Activated CD4-positive, alpha-beta T cell treated with anti-CD3 and anti-CD28 coated beads, Interleukin-2, amount 10 ng/mL, durations not matched to agents 7 days and 5 days (primary cell): ENCODE measurements around the gene LGALS9. TPM values are rescaled to one million over a fixed set of nuclear protein-coding genes. Genes with fewer than 3 reads are reported as not detected.
"Not testable (repeated sequence)": the region's sequence is repeated elsewhere in the genome, so short reads cannot be mapped to it uniquely, and the experiment has no call there.

Experiments used
- CTCF ChIA-PET: fragments of 350-600 bp; sonication (Branson Sonifier 250); formaldehyde crosslinking; loops from one replicate; lab custom pipeline; 2021; ENCODE audit warnings: antibody characterized with exemption; lab: Charles Lee
- POLR2A ChIA-PET: fragments of 350-600 bp; sonication (Branson Sonifier 250); formaldehyde crosslinking; loops from one replicate; lab custom pipeline; 2021; ENCODE audit warnings: antibody characterized with exemption; lab: Charles Lee
- DNase-seq: peaks from one replicate; pipeline ENCODE4 v3.0.0-alpha.2; 2020
- H3K27ac Mint-ChIP-seq: one replicate; pipeline ENCODE4 v1.8.0; 2021; ENCODE audit warnings: mild to moderate bottlenecking, moderate library complexity, mixed read lengths
- H3K27me3 Mint-ChIP-seq: one replicate; pipeline ENCODE4 v1.8.0; 2021; ENCODE audit warnings: mixed read lengths
- H3K36me3 Mint-ChIP-seq: one replicate; pipeline ENCODE4 v1.8.0; 2021; ENCODE audit warnings: low read depth, mixed read lengths
- H3K4me1 Mint-ChIP-seq: one replicate; pipeline ENCODE4 v1.8.0; 2021; ENCODE audit warnings: mixed read lengths
- H3K4me3 Mint-ChIP-seq: one replicate; pipeline ENCODE4 v1.8.0; 2021; ENCODE audit warnings: mild to moderate bottlenecking, moderate library complexity, mixed read lengths
- H3K9me3 Mint-ChIP-seq: one replicate; pipeline ENCODE4 v1.8.0; 2021; ENCODE audit warnings: mixed read lengths
- total RNA-seq, 2 experiments: library from RNA; stranded (reverse); gene quantifications; one replicate each; pipeline ENCODE4 v1.2.3, GENCODE V29; 2021

Gene LGALS9
- total RNA-seq, 2 experiments from 2014 or later, result 223 to 233 TPM

DNA sequence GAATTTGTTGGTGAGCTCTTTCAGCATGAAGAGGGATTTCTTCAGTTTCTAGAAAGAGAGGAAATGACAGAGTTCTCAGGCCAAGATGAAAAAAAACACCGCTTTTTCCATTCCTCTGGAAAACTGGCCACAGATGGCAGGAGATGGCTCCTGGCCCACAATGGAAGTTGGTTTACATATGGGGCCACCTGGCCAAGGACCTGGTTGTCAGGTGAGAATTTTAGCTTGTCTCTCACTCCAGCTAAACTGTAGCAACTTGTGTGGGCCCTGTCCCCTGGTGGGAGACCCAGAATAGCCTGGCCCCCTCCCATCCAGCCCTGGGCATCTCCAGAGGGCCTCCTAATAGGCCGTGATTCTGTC lies 33.6 kb downstream of the LGALS9 start:
- Mint-ChIP-seq H3K27me3 (no peaks in the 10 kb centered on the region), H3K36me3 (no peaks in the 10 kb centered on the region), H3K4me3 (no peak overlapping the region), H3K27ac (no peak overlapping the region), H3K4me1 (no peaks in the 10 kb centered on the region), H3K9me3 (no peaks in the 10 kb centered on the region)
- DNase-seq, result no peak
- POLR2A ChIA-PET, result no interaction called here
- CTCF ChIA-PET, result interaction anchor here (1.5 kb wide), 1 partner anchor 15 kb away, joined by 3 read pairs; no protein-coding TSS in a partner anchor

- CTCF ChIA-PET, result no interaction called here
- no peaks in the 10 kb centered on the region for H3K9me3 Mint-ChIP-seq
These were observed 34.6 kb downstream of the LGALS9 start for GRCh38 chr17:27665549-27665948.

DNA sequence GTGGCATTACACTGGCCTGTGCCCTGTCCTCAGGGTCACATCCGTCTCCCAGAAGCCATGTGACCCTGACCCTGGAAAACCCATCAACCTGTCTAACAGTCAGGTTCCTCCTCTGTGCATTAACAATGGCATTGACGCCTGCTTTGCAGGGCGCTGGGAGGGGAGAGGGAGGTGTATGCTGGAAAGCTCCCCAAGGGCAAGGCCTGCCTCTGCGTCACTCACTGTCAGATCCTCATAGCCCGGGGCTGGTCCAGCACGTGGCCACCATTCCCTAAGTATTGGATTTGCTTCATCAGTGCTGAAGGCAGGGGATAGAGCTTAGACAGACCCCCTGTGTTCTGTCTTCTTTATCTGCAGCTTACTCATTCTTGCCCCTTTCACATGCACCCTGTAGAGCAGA lies 35.3 kb downstream of the LGALS9 start:
- H3K4me1 Mint-ChIP-seq, POLR2A ChIA-PET, H3K9me3 Mint-ChIP-seq, CTCF ChIA-PET, H3K4me3 Mint-ChIP-seq, H3K27me3 Mint-ChIP-seq, H3K27ac Mint-ChIP-seq, DNase-seq, H3K36me3 Mint-ChIP-seq: not testable (repeated sequence)

More at GRCh38 chr17:27665549-27665948, 34.6 kb downstream of the LGALS9 start:
- no peak for DNase-seq
- H3K4me1 Mint-ChIP-seq, result no peaks in the 10 kb centered on the region
- POLR2A ChIA-PET, result no interaction called here
- no peaks in the 10 kb centered on the region for H3K36me3 Mint-ChIP-seq
- H3K4me3 Mint-ChIP-seq, result no peak overlapping the region
- H3K27ac Mint-ChIP-seq, result no peak overlapping the region
- no peaks in the 10 kb centered on the region for H3K27me3 Mint-ChIP-seq

GRCh38 chr17:27666831-27667560 lies 36.0 kb downstream of the LGALS9 start:
- no peak for DNase-seq
- Mint-ChIP-seq H3K27ac (no peak overlapping the region), H3K9me3 (no peaks in the 10 kb centered on the region), H3K36me3 (no peaks in the 10 kb centered on the region), H3K4me1 (no peaks in the 10 kb centered on the region), H3K4me3 (no peak overlapping the region), H3K27me3 (no peaks in the 10 kb centered on the region)
- ChIA-PET POLR2A (no interaction called here), CTCF (no interaction called here)

GRCh38 chr17:27667656-27668487 lies 36.9 kb downstream of the LGALS9 start:
- Mint-ChIP-seq H3K9me3 (no peaks in the 10 kb centered on the region), H3K27ac (no peak overlapping the region), H3K27me3 (no peaks in the 10 kb centered on the region), H3K4me3 (no peak overlapping the region), H3K36me3 (no peaks in the 10 kb centered on the region), H3K4me1 (no peaks in the 10 kb centered on the region)
- ChIA-PET POLR2A (no interaction called here), CTCF (no interaction called here)
- DNase-seq, result no peak

DNA sequence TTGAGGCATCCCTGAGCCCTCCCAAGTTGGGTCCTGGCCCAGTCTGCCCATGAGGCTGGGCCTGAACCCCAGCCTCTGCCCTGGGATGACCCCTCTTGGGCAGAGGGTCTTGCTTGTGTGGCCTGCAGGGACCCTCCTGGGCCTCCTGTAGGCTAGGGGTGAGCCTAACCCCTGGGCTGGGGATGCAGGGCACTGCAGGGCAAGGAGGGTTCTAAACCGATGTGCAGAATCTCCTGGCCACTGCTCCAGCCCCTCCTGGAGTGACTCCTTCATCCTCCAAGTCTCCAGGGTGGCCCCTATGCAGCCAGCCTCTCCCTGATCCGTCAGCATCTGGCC lies 37.5 kb downstream of the LGALS9 start:
- ChIA-PET POLR2A (no interaction called here), CTCF (no interaction called here)
- no peak for DNase-seq
- Mint-ChIP-seq H3K4me3 (no peak overlapping the region), H3K36me3 (no peaks in the 10 kb centered on the region), H3K9me3 (no peaks in the 10 kb centered on the region), H3K27me3 (no peaks in the 10 kb centered on the region), H3K27ac (no peak overlapping the region), H3K4me1 (no peaks in the 10 kb centered on the region)

- CTCF ChIA-PET, result no interaction called here
- no peak overlapping the region for H3K4me3 Mint-ChIP-seq
- H3K9me3 Mint-ChIP-seq, result no peaks in the 10 kb centered on the region
- H3K36me3 Mint-ChIP-seq, result no peaks in the 10 kb centered on the region
- H3K27me3 Mint-ChIP-seq, result no peaks in the 10 kb centered on the region
- H3K4me1 Mint-ChIP-seq, result no peaks in the 10 kb centered on the region
- POLR2A ChIA-PET, result no interaction called here
- H3K27ac Mint-ChIP-seq, result no peak overlapping the region
- DNase-seq, result no peak
These were observed 38.1 kb downstream of the LGALS9 start for GRCh38 chr17:27669136-27669535.

- Mint-ChIP-seq H3K4me1 (no peaks in the 10 kb centered on the region), H3K9me3 (no peaks in the 10 kb centered on the region), H3K27me3 (no peaks in the 10 kb centered on the region), H3K4me3 (no peak overlapping the region), H3K27ac (no peak overlapping the region), H3K36me3 (no peaks in the 10 kb centered on the region)
- POLR2A ChIA-PET, result no interaction called here
- CTCF ChIA-PET, result no interaction called here
- no peak for DNase-seq
These were observed 38.9 kb downstream of the LGALS9 start for GRCh38 chr17:27669850-27670249.

GRCh38 chr17:27670791-27671590 lies 40.0 kb downstream of the LGALS9 start:
- no peak for DNase-seq
- Mint-ChIP-seq H3K36me3 (no peaks in the 10 kb centered on the region), H3K27me3 (no peaks in the 10 kb centered on the region), H3K4me3 (no peak overlapping the region), H3K27ac (no peak overlapping the region), H3K4me1 (no peaks in the 10 kb centered on the region), H3K9me3 (no peaks in the 10 kb centered on the region)
- CTCF ChIA-PET, result no interaction called here
- POLR2A ChIA-PET, result no interaction called here

DNA sequence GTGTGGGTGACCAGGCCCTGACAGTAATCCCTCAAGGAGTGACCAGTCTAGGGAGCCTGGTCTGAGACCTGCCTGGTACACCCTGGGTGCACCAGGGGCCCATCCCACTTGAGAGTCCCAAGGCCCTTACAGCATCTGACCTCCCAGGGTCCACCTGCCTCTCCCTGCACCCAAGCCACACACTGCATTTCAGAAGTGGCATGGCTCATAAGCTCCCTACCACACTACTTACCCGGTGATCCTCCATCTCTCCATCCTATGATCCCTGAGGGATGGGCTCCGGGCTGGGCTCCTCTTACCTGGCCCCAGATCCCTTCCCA lies 40.6 kb downstream of the LGALS9 start:
- no peak overlapping the region for H3K4me3 Mint-ChIP-seq
- no peak overlapping the region for H3K27ac Mint-ChIP-seq
- DNase-seq, result no peak
- H3K9me3 Mint-ChIP-seq, result no peaks in the 10 kb centered on the region
- ChIA-PET CTCF (no interaction called here), POLR2A (no interaction called here)
- H3K27me3 Mint-ChIP-seq, result no peaks in the 10 kb centered on the region
- no peaks in the 10 kb centered on the region for H3K36me3 Mint-ChIP-seq
- no peaks in the 10 kb centered on the region for H3K4me1 Mint-ChIP-seq

GRCh38 chr17:27671977-27672480 lies 41.0 kb downstream of the LGALS9 start:
- CTCF ChIA-PET, H3K27ac Mint-ChIP-seq, H3K4me1 Mint-ChIP-seq, H3K27me3 Mint-ChIP-seq, POLR2A ChIA-PET, H3K9me3 Mint-ChIP-seq, H3K36me3 Mint-ChIP-seq, H3K4me3 Mint-ChIP-seq, DNase-seq: not testable (repeated sequence)

DNA sequence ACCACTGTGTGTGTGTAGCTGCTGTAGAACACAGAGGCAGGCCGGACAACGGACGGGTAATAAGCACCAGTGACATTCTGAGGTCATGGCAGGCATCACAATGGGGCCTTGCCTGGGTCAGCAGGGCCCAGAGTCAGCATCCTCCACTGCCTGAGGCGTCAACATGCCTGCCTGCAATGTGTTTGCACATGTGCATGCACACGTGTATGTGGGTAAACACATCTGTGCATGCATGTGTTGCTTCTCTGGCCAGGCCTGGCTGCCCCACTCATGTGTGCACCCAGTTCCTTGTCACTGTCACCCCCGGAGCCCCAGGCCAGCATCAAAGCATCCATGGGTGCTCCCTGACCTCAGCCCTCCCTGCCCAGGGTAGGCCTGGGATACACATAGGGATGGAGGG lies 43.3 kb downstream of the LGALS9 start:
- no peaks in the 10 kb centered on the region for H3K9me3 Mint-ChIP-seq
- H3K27me3 Mint-ChIP-seq, result peaks cover 5% of the 10 kb centered on the region
- ChIA-PET CTCF (no interaction called here), POLR2A (no interaction called here)
- H3K27ac Mint-ChIP-seq, result no peak overlapping the region
- H3K36me3 Mint-ChIP-seq, result no peaks in the 10 kb centered on the region
- no peak overlapping the region for H3K4me3 Mint-ChIP-seq
- DNase-seq, result no peak
- H3K4me1 Mint-ChIP-seq, result no peaks in the 10 kb centered on the region

GRCh38 chr17:27677191-27677590 lies 46.2 kb downstream of the LGALS9 start:
- CTCF ChIA-PET, result no interaction called here
- POLR2A ChIA-PET, result no interaction called here
- no peak overlapping the region for H3K4me3 Mint-ChIP-seq

More at GRCh38 chr17:27677191-27677590, 46.2 kb downstream of the LGALS9 start:
- no peak overlapping the region for H3K27ac Mint-ChIP-seq
- no peaks in the 10 kb centered on the region for H3K4me1 Mint-ChIP-seq
- no peaks in the 10 kb centered on the region for H3K36me3 Mint-ChIP-seq
- no peak for DNase-seq
- H3K9me3 Mint-ChIP-seq, result no peaks in the 10 kb centered on the region
- peaks cover 12% of the 10 kb centered on the region for H3K27me3 Mint-ChIP-seq
